NCI-H1436 (cell line): ENCODE results near the gene CXXC4.

Experiments used
- DNase-seq: peaks from one replicate; lab custom pipeline; 2025; lab: John Stamatoyannopoulos, UW

The CXXC4 gene

GRCh38 chr4:104488151-104488550, 6.5 kb downstream of the CXXC4 start:
- no peak for DNase-seq

- DNase-seq = peak; percentile 26
Measured at GRCh38 chr4:104486716-104487504, 7.8 kb downstream of the CXXC4 start.

- peak; percentile 67 for DNase-seq
Measured at GRCh38 chr4:104475652-104476051, 19.0 kb downstream of the CXXC4 start.

- no peak for DNase-seq
Measured at GRCh38 chr4:104472766-104473165, 21.9 kb downstream of the CXXC4 start.

- no peak for DNase-seq
Measured at GRCh38 chr4:104470770-104471169, 23.9 kb downstream of the CXXC4 start.

GRCh38 chr4:104469794-104470193, 24.9 kb downstream of the CXXC4 start:
- no peak for DNase-seq

GRCh38 chr4:104465619-104466018, 29.1 kb downstream of the CXXC4 start:
- no peak for DNase-seq

GRCh38 chr4:104465201-104465600, 29.5 kb downstream of the CXXC4 start:
- no peak for DNase-seq

GRCh38 chr4:104462641-104463040, 32.1 kb downstream of the CXXC4 start:
- no peak for DNase-seq

- no peak for DNase-seq
Measured at GRCh38 chr4:104457308-104457981, 37.2 kb downstream of the CXXC4 start.

GRCh38 chr4:104451573-104451972, 43.1 kb downstream of the CXXC4 start:
- peak; percentile 36 for DNase-seq

- no peak for DNase-seq
Measured at GRCh38 chr4:104449537-104449936, 45.2 kb downstream of the CXXC4 start.

GRCh38 chr4:104447294-104447693, 47.4 kb downstream of the CXXC4 start:
- no peak for DNase-seq

- DNase-seq = no peak
Measured at GRCh38 chr4:104446431-104447278, 48.0 kb downstream of the CXXC4 start.

GRCh38 chr4:104444685-104445084, 50.0 kb downstream of the CXXC4 start:
- DNase-seq = no peak

GRCh38 chr4:104436542-104436941, 58.2 kb downstream of the CXXC4 start:
- DNase-seq = no peak

- DNase-seq = no peak
Measured at GRCh38 chr4:104429150-104429741, 65.4 kb downstream of the CXXC4 start.

- no peak for DNase-seq
Measured at GRCh38 chr4:104425948-104426347, 68.7 kb downstream of the CXXC4 start.

GRCh38 chr4:104424989-104425388, 69.7 kb downstream of the CXXC4 start:
- no peak for DNase-seq

GRCh38 chr4:104424475-104424941, 70.2 kb downstream of the CXXC4 start:
- no peak for DNase-seq

GRCh38 chr4:104421566-104421965, 73.1 kb downstream of the CXXC4 start:
- no peak for DNase-seq

GRCh38 chr4:104420766-104421165, 73.9 kb downstream of the CXXC4 start:
- DNase-seq = no peak
